HG03060 (cell line): ENCODE measurements around the gene KATNB1.

Experiments
- ATAC-seq: cut with Tn5 transposase; IDR thresholded peaks from one replicate; pipeline ENCODE4 v1.9.1; 2021; ENCODE audit warnings: low read depth, moderate number of reproducible peaks; ENCODE audit not compliant: unreplicated experiment

The KATNB1 gene

DNA sequence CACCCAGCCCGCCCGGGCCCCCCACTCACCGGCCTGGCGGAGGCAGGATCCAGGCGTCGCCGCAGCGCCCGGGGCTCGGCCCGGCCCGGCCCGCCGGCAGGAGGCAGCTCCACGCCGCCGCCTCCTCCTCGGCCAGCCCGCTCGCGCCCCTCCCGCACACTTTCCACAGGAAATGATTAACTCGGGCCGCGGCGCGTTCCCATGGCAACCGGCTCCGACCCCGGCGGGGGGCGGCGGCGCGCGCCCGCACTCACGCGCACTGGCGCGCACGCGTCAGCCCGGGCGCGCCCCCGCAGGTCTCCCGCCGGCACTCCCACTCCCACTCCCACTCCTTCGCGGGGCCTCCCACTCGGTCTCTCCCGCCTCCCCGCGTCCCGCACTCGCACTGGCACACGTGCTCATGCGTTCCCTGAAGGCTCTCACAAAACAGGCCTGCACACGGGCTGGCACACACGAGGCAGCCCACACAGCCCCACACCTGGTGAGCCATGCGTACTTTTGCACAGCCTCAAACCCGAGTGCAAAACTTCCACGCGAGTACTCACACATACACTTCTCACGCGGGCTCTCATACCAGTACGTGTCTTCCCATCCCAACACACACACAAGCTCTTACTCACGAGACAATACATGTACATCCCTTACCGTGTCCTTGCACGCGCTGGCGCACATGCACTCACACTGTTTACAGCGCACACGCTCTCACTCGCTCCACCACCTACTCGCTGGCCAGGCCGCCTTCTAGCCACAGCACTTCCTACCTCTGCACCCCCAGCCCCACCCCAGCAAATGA, 67.0 kb downstream of the KATNB1 start, which contains the start of gene KIFC3:
KIFC3 (minus strand) TSS at position 151 of the 793 bp plus-strand sequence. CDS start 4,248 bp downstream, outside the sequence.
- no peak for ATAC-seq

GRCh38 chr16:57803134-57803990, 67.8 kb downstream of the KATNB1 start:
- no peak for ATAC-seq

DNA sequence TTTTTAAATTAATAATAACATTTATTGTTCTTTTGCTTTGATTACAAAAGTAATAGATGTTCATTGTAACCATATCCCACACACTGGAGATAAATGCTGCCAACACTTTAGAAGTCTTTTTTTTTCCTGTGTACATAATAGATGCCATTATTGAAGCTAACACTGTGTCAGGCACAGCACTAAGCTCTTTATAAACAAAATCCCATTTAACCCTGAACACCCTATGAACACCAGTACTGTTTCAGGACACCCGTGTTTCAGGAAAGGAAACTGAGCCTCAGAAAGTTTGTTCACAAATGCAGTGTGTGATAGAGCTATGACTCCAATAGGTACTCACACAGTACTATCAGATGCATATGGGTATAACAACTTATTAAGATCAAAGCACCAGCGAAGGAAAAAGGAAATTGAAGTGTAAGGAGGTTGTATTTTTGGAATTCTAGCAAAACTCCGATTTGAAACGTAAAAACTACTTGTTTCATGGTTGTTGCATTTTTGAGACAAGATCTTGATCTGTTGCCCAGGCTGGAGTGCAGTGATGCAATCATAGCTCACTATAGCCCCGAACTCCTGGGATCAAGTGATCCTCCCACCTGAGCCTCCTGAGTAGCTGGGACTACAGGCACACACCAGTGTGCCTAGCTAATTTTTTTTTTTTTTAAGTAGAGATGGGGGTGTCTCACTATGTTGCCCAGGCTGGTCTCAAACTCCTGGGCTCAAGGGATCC, 68.7 kb downstream of the KATNB1 start:
- no peak for ATAC-seq

- no peak for ATAC-seq
Measured at GRCh38 chr16:57805176-57805575, 69.6 kb downstream of the KATNB1 start.
